ENCODE measurements around the gene PASK.

- no peak for TF ChIP-seq EZH2 (IDR thresholded peaks at IDR 0.05; ENCODE audit: borderline replicate concordance, insufficient read depth, low read depth, low read length, poor library complexity, severe bottlenecking)
- no peak for TF ChIP-seq CTCF (IDR thresholded peaks at IDR 0.05)
Observed at GRCh38 chr2:241159116-241159515, 9.8 kb upstream of the PASK start.

Measured in B cell (primary cell).